ENCODE data around the gene FAAP24. TPM values are rescaled to one million over a fixed set of nuclear protein-coding genes. Genes with fewer than 3 reads are reported as not detected.

FAAP24 gene
- total and polyA plus RNA-seq, 2 of the 8 experiments (the other 6 are each of a cell fraction or from before 2014, with no cell fraction given): 3.3 to 4.2 TPM

DNA sequence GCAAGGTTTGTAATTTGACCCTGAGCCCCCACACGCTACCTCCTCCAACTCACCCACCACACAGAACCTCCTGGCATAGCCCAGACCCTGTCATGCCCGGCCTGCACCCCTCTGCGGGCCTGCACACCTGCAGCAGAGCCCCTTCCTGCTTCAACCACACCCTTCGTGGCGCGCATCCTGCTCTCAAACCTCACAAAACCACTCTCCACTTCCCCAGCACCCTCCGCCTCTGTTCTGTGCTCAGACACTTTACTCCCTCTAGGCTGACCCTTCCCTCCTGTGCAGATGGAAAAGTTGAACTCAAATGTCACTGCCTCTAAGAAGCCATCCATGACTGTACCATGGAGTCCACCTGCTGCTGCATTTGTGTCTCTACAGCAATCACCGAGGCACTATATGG lies 28.5 kb downstream of the FAAP24 start:
- no peaks in the 10 kb centered on the region for H3K79me2 ChIP-seq (ENCODE audit: control insufficient read depth in 1 of 2, insufficient read depth in 2 of 2, low read length in 2 of 2)
- no peak overlapping the region for H2AK5ac ChIP-seq (ENCODE audit: low read depth, low read length)
- no peak overlapping the region for H2BK12ac ChIP-seq (ENCODE audit: low read depth, low read length)
- no peak overlapping the region; the same call in 1 of the 2 replicates for H4K8ac ChIP-seq (ENCODE audit: extremely low read depth, insufficient read depth, low read length)
- H3K56ac ChIP-seq (replicated peaks; ENCODE audit: insufficient read length, low read depth, low read length): no peak overlapping the region
- no peaks in the 10 kb centered on the region for H3K27me3 ChIP-seq (replicated peaks in 1 of 4; ENCODE audit: control insufficient read depth in 3 of 4, extremely low read depth in 1 of 4, insufficient read depth in 3 of 4, low read length in 3 of 4)
- WGBS, 2 experiments (ENCODE audit: extremely low coverage in 1 of 2, insufficient coverage in 1 of 2, insufficient read length in 1 of 2, insufficient replicate concordance in 2 of 2, low coverage in 1 of 2, low lambda C conversion rate in 2 of 2, missing lambda C conversion rate in 1 of 2): 93% methylated on average over 8 of the region's 8 CpGs; no CpG with 5 or more reads in 1 of the 2 experiments
- no peaks in the 10 kb centered on the region for H3K9me3 ChIP-seq (ENCODE audit: insufficient read depth in 2 of 2, low read depth in 1 of 2, low read length in 1 of 2)
- no peak overlapping the region for H3K18ac ChIP-seq (ENCODE audit: extremely low read depth, low read length)
- TF ChIP-seq CBX5 (IDR thresholded peaks at IDR 0.05; ENCODE audit: low read depth, low read length) (no peak), ZNF274 (IDR thresholded peaks at IDR 0.05; ENCODE audit: borderline replicate concordance, extremely low read depth, low read length) (no peak), EGR1 (IDR thresholded peaks at IDR 0.05; ENCODE audit: borderline replicate concordance, low read depth, low read length) (no peak), TAF7 (optimal IDR thresholded peaks at IDR 0.05; ENCODE audit: borderline replicate concordance, low read depth, low read length) (no peak), FOSL1 (IDR thresholded peaks at IDR 0.05; ENCODE audit: insufficient read depth, low read depth, low read length) (no peak), CTBP2 (IDR thresholded peaks at IDR 0.05; ENCODE audit: borderline replicate concordance, insufficient read depth, insufficient read length, low read length) (no peak), CEBPB (IDR thresholded peaks at IDR 0.05; ENCODE audit: low read depth, low read length) (no peak), EP300 (IDR thresholded peaks at IDR 0.05; ENCODE audit: borderline replicate concordance in 1 of 2, low read depth in 2 of 2, low read length in 2 of 2) (no peak), KDM1A (IDR thresholded peaks at IDR 0.05; ENCODE audit: borderline replicate concordance, low read length) (no peak)
- H4K91ac ChIP-seq (replicated peaks; ENCODE audit: insufficient read length, low read length): no peak overlapping the region
- no peak overlapping the region for H2BK5ac ChIP-seq (ENCODE audit: low read depth, low read length)
- H3K79me1 ChIP-seq (ENCODE audit: low read depth, low read length): no peaks in the 10 kb centered on the region
- H3K4ac ChIP-seq (replicated peaks; ENCODE audit: insufficient read length, low read depth, low read length): no peak overlapping the region
- H2BK120ac ChIP-seq (replicated peaks; ENCODE audit: low read depth, low read length): no peak overlapping the region
- no peak overlapping the region for H2AFZ ChIP-seq (ENCODE audit: low read length)
- H3K23ac ChIP-seq (ENCODE audit: insufficient read length): no peak overlapping the region
- H3K4me3 ChIP-seq (ENCODE audit: extremely low read depth in 1 of 4, insufficient read depth in 2 of 4, low read depth in 3 of 4, low read length in 4 of 4): no peak overlapping the region
- no peak overlapping the region for H3K27ac ChIP-seq (ENCODE audit: low read depth, low read length)
- ChIA-PET POLR2A (ENCODE audit: partially characterized antibody) (no interaction called here), CTCF (ENCODE audit: partially characterized antibody) (interaction anchor here (1.1 to 1.5 kb wide), 2 partner anchors 22 to 49 kb away, joined by 3 to 5 read pairs; no protein-coding TSS in a partner anchor)
- no peak overlapping the region for H3K9ac ChIP-seq (replicated peaks in 1 of 4; ENCODE audit: extremely low read depth in 1 of 4, low read depth in 3 of 4, low read length in 3 of 4)
- H3K14ac ChIP-seq (ENCODE audit: insufficient read length): no peak overlapping the region
- H3K36me3 ChIP-seq (ENCODE audit: control insufficient read depth in 2 of 4, insufficient read depth in 4 of 4, low read length in 3 of 4): peaks cover 4 to 22% (median 11%) of the 10 kb centered on the region in 4 experiments; a peak in 5 of 8 replicates
- no peak overlapping the region for H4K5ac ChIP-seq (ENCODE audit: insufficient read length, low read depth, low read length)
- no peak overlapping the region for H3K4me2 ChIP-seq (ENCODE audit: insufficient read depth in 1 of 2, low read depth in 2 of 2, low read length in 2 of 2)
- H3K4me1 ChIP-seq (replicated peaks in 1 of 4; ENCODE audit: control insufficient read depth in 3 of 4, insufficient read depth in 4 of 4, low read length in 3 of 4): no peaks in the 10 kb centered on the region
- DNase-seq (ENCODE audit: low read depth in 1 of 2, low spot score in 2 of 2): no peak
- no peaks in the 10 kb centered on the region for H3K23me2 ChIP-seq (ENCODE audit: low read depth, low read length)
- no peak overlapping the region for H2BK20ac ChIP-seq (ENCODE audit: low read length)
- peaks cover 0 to 2% of the 10 kb centered on the region in 2 experiments for H4K20me1 ChIP-seq (replicated peaks in 1 of 2; ENCODE audit: control insufficient read depth in 1 of 2, insufficient read depth in 2 of 2, low read length in 2 of 2)
- no peak overlapping the region for H2BK15ac ChIP-seq (ENCODE audit: low read length)
- FAIRE-seq: no peak
